Stimulated activated CD4-positive, alpha-beta T cell treated with anti-CD3 and anti-CD28 coated beads, Interleukin-1b, Interleukin-23, amount 100 ng/mL, for 24 hours (primary cell): Measurements from ENCODE around the gene PPP1R13B.

ENCODE experiments used
- DNase-seq, 4 experiments: peaks; one replicate each; pipeline ENCODE4 v3.0.0-alpha.2; 2020; ENCODE audit warnings: low read depth in 4 of 4, low spot score in 1 of 4

Gene PPP1R13B

DNA sequence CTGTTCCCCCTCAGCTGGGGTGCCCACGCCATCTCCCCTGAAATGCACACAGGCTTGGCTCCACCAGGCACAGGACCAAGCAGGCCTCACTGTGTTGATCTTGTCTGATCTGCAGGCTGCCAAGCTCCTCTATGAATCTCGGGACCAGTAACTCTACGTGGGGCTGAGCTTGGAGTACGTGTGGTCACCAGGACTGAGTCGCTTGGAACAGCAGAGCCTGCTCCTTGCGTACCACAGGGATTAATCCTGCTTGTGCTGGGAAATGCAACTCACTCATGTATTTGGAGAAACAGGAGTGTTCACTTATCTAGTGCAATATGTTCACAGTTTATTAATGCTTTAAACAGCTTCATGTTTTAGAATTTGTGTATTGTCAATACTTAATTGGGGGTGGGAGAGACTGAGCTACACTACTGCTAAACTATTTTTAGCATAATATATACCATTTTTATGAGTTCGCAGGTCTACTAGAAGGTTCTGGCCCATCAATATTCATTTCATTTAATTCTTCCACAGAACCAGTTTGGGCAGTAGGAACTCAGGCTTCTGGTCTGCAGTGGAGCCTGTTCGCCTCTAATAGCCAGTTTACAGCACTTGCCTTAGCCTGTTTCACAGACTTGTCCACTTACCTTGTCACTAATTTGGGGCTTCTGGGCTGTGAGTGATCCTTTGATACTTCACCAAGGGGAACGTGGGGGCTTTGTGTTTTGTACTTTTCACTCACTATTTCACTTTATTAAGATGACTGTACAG is 114.3 kb downstream of the PPP1R13B start:
- no peak for DNase-seq

GRCh38 chr14:103731916-103732867 is 115.2 kb downstream of the PPP1R13B start:
- DNase-seq, result no peak

DNA sequence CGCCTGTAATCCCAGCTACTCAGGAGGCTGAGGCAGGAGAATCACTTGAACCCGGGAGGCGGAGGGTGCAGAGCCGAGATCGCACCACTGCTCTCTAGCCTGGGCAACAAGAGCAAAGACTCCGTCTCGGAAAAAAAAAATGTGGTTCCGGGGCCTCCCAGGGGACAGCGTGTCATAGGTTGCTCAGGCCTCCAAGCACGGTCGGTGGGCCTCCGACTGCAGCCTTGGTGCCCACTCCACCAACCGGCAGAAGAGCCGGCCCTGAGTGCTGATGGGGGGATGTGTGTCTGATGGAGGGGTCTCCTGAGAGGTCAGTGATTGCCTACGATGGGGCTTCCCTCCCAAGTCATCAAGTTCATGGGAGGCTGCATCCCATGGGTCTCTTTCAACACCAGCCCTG is 115.9 kb downstream of the PPP1R13B start:
- DNase-seq, result no peak

- no peak for DNase-seq
Observed at GRCh38 chr14:103730490-103731035, 116.8 kb downstream of the PPP1R13B start.

GRCh38 chr14:103729496-103730448 is 117.6 kb downstream of the PPP1R13B start:
- no peak for DNase-seq

GRCh38 chr14:103728721-103729120 is 118.7 kb downstream of the PPP1R13B start:
- DNase-seq, result no peak

- no peak for DNase-seq
Observed at GRCh38 chr14:103728141-103728540, 119.2 kb downstream of the PPP1R13B start.

GRCh38 chr14:103727313-103727980 is 119.9 kb downstream of the PPP1R13B start:
- no peak for DNase-seq

DNA sequence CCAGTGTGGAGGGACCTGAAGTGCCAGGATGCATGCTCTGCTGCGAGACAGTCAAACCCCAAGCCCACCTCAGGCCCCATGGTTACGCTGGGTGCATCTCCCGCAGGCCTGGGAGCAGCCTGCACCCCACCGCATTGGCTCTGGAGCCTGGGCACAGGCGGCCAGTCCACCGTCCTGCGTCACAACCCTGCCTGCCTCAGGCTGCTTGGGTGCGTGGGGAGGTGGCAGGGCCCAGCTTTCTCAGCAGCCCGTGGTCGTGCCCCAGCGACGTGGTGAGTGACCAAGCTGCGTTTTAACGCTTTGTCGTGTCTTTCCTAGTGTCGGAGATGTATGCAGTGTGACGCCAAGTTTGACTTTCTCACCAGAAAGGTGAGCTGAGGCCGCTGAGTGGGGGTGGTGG is 120.9 kb downstream of the PPP1R13B start:
- no peak for DNase-seq

- DNase-seq, result no peak
Observed at GRCh38 chr14:103725739-103726395, 121.5 kb downstream of the PPP1R13B start.

- DNase-seq, result no peak
Observed at GRCh38 chr14:103725001-103725682, 122.2 kb downstream of the PPP1R13B start.

DNA sequence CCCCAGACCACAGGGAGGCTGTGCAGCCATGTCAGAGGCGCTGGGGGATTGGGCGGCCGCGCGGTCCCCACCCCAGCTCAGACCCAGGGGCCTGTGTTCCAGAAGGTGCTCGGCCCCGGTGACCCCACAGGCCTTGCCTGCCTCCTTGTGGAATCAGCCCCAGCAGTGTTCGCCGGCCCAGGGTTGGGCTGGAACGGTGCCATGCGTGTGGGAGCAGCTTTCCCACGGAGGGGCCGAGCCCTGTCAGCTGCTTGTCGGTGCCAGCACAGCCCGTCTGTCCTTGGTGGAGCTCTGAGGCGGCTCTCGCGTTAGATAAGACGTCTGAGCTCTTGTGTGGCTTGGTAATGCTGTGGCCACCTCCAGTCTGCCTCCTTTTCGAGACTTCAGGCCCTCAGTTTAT is 123.3 kb downstream of the PPP1R13B start:
- DNase-seq, result no peak

DNA sequence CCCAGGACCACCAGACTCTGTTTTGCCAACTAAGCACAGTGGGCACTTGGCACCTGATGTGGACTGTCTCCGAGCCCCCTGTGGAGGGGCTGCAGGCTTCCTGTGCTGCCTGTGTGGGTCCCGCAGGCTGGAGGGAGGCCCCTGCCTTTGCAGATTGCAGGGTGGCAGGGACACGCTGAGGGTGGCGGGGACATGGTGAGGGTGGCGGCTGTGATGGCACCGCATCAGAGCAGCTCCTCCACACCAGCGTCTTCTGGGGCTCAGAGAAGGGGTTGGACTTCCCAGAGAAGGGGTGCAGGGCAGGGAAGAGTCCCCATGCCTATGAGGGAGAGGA is 123.7 kb downstream of the PPP1R13B start:
- DNase-seq, result no peak

DNA sequence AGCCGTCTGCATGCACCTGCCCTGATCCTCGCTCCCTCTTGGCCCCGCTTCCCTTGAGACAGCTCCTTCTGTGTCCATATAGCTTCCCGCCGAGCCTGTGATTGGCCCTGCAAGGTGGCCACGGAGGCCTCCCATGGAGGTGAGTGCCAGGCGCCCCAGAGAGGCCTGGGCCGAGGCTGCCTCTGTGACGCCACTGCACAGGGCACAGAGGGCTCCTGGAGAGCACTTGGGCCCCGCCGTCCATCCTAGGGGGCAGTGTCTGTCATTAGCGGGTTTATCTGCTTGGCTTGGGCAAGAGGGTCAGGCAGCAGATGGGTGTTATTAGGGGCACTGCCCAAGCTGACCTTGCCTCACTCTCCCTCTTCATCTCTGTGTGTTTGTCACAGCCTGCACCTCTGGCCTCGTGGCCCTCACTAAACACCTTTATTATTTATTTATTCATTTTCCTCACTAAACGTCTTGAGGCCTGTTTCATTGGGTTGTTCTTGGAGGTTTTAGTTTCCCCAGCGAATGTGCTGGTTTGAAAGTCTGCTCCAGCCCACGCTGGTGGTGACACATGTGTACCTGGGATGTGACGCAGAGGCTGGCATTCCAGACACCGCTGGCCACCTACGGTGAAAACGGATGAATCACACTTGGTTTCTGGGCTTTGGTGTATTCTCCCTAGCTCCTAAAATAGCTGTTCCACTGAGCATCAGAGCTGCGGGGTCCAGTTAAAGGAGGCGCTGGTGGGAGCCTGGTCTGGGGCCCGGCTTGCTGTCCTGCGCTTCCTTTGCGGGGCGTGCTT is 125.8 kb downstream of the PPP1R13B start:
- DNase-seq, result no peak

DNA sequence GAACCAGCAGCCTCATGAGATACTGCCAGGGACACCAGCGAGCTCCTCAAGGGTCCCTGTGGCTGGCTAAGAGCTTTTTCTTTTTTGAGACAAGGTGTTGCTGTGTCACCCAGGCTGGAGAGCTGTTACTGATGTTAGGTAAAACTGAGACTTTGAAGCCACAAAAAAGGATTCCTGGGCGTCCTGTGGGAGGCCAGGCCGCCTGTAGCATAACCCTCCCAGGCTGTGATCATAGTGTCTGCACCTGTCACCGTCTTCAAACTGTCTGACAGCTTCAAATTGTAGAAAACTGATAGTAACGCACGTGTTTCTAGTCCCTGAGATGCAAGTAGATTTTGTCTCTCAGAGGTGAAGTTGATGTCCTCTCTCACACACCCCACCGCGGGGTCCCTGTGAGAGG is 127.6 kb downstream of the PPP1R13B start:
- DNase-seq, result no peak

- no peak for DNase-seq
Observed at GRCh38 chr14:103718572-103718971, 128.8 kb downstream of the PPP1R13B start.

GRCh38 chr14:103716899-103717411 is 130.4 kb downstream of the PPP1R13B start:
- DNase-seq, result no peak

- DNase-seq, result no peak
Observed at GRCh38 chr14:103716091-103716801, 131.1 kb downstream of the PPP1R13B start.
